DMS153 treated with DMSO at 0.1 percent for 48 hours (cell line): ENCODE results near the gene PRXL2A.
A peak's percentile ranks its signal among the peaks of the same experiment; 100 is the strongest.

Experiments
- DNase-seq: peaks from one replicate; lab custom pipeline; 2025; ENCODE audit not compliant: unreplicated experiment; lab: John Stamatoyannopoulos, UW

PRXL2A gene

GRCh38 chr10:80443531-80443974, 35.2 kb downstream of the PRXL2A start:
- DNase-seq, result no peak

- no peak for DNase-seq
These were observed 35.8 kb downstream of the PRXL2A start for GRCh38 chr10:80444124-80444523.

GRCh38 chr10:80444646-80445319, 36.4 kb downstream of the PRXL2A start:
- DNase-seq, result peak; percentile 64

- no peak for DNase-seq
These were observed 39.3 kb downstream of the PRXL2A start for GRCh38 chr10:80447436-80448190.

- DNase-seq, result no peak
These were observed 40.0 kb downstream of the PRXL2A start for GRCh38 chr10:80448209-80448942.

- no peak for DNase-seq
These were observed 41.2 kb downstream of the PRXL2A start for GRCh38 chr10:80449520-80449919.

- no peak for DNase-seq
These were observed 42.8 kb downstream of the PRXL2A start for GRCh38 chr10:80451132-80451531.

- DNase-seq, result no peak
These were observed 43.7 kb downstream of the PRXL2A start for GRCh38 chr10:80452069-80452468.

GRCh38 chr10:80452640-80453039, 44.3 kb downstream of the PRXL2A start:
- no peak for DNase-seq

GRCh38 chr10:80453056-80453841, 44.9 kb downstream of the PRXL2A start:
- DNase-seq, result no peak

GRCh38 chr10:80453842-80454512, 45.6 kb downstream of the PRXL2A start, which contains the start of gene TSPAN14:
TSPAN14 (plus strand) TSS chr10:80454310; CDS start chr10:80489234, 34,924 bp downstream.
- peak; percentile 68 for DNase-seq

- peak; percentile 5 for DNase-seq
These were observed 46.4 kb downstream of the PRXL2A start for GRCh38 chr10:80454513-80455460.

GRCh38 chr10:80455461-80456349, 47.4 kb downstream of the PRXL2A start:
- no peak for DNase-seq

GRCh38 chr10:80457554-80458262, 49.4 kb downstream of the PRXL2A start:
- no peak for DNase-seq

- DNase-seq, result no peak
These were observed 49.9 kb downstream of the PRXL2A start for GRCh38 chr10:80458263-80458625.

- no peak for DNase-seq
These were observed 50.3 kb downstream of the PRXL2A start for GRCh38 chr10:80458638-80459037.

- DNase-seq, result peak; percentile 31
These were observed 50.9 kb downstream of the PRXL2A start for GRCh38 chr10:80459047-80459865.
